ENCODE measurements around the gene SLC30A3.

Gene SLC30A3

DNA sequence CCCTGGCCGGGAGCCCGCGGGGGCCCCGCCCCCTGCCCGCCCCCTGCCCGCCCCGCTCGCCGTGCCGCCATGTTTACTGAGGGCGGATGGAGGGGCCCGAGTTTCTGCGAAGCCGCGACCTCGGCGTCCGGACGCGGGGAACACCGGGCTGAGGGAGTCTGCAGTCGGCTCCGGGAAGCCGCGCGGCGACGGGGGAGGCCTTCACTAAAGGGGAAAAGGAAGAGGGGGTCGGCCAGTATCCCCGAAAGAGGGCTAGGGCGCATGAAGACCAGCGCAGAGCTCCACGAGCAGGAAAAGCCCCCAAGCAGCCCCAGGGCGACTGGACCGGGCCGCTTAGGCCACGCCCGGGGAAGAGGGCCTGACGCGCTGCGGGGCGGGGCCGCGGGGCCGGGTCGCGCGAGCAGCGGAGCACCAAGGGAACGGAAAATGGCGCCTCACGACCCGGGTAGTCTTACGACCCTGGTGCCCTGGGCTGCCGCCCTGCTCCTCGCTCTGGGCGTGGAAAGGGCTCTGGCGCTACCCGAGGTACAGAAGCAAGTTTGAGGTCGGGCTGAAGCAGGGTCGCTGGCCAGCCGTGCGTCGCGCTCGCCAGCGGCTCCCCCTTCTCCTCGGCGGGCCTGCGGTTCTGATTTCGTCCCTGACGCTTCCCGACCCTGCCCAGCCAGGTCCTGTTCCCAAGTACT is 50.8 kb downstream of the SLC30A3 start, which contains the start of the genes ATRAID and SLC5A6:
ATRAID (plus strand) TSS at position 99 of the 683 bp plus-strand sequence; CDS start at position 427, 328 bp downstream.
SLC5A6 (minus strand) TSS at position 326 of the 683 bp plus-strand sequence. CDS start 4,618 bp downstream, outside the sequence.
- peak; percentile 52 for DNase-seq (ENCODE audit: low read depth)
- H3K4me3 ChIP-seq (ENCODE audit: low read depth, low read length): peak within 1 kb of the TSS; percentile 77

DNA sequence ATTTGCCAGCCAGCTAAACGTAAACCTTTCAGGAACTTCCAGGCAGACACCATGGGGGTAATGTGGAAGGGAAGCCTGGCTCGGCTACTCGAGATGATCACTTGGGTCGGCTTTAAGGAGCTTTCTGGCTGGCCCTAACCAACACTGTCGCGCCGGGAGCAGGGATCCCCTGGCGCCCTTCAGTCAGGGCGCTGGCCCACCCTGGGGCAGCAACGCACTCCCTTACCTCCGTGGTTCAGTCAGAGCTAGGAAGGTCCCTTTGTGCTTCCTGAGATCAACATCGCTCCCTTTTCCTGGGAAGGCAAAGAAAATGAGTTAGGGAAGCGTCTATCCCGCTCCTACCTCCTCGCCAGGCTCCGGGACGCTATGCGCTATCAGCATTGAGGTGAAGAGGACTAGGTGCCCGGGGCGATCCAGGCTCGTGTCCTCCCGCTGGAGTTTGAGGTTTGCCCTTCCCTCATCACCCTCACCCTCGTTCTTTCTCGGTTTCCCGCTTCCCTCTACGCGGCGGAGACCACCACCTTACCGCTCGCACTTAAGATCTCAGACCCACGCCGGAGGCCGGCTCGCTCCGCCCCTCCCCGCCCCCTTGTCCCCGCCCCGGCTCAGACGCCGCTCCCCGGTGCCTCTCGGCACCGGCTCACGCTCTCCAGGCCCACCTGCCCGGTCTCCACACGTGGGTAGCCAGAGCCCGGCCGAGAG is 51.5 kb downstream of the SLC30A3 start:
- no peak for DNase-seq (ENCODE audit: low read depth)
- peak overlapping the region; percentile 77 for H3K4me3 ChIP-seq (ENCODE audit: low read depth, low read length)

DNA sequence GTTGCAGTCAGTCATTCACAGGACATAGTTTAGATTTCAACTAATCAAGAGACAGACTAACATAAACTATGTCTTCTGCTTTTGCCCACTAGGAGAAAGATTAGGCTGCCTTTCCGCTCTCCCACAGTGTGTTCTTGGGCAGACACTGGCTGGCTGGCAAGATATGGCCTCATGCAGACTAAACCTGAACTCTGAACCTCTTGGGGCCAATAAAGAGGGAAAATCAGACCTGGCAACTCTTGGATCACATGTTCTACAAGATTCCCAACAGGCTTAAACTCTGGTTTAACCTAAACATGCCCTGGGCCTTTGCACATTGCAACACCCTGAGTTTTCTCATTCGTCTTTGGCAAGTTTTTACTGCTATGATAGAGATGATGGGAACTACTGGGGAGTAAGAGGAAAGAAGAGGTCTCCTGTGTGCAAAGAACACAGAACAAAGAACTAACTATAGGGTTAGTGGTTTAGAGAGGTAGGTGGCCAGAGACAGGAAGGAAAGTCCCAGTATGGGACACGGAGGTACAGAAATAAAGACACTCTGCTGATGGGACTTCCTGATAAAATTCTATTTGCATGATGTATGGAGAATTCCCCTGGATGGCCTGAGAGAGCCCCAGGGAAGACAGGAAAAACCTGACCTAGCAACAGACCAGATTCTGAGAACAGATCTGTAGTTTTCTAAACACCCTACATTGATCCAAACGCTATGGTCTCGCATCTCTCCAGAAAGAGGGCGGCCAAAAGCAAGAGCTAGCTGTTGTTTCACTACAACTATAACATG is 53.0 kb downstream of the SLC30A3 start:
- no peak overlapping the region for H3K4me3 ChIP-seq (ENCODE audit: low read depth, low read length)
- peak; percentile 62 for DNase-seq (ENCODE audit: low read depth)

DNA sequence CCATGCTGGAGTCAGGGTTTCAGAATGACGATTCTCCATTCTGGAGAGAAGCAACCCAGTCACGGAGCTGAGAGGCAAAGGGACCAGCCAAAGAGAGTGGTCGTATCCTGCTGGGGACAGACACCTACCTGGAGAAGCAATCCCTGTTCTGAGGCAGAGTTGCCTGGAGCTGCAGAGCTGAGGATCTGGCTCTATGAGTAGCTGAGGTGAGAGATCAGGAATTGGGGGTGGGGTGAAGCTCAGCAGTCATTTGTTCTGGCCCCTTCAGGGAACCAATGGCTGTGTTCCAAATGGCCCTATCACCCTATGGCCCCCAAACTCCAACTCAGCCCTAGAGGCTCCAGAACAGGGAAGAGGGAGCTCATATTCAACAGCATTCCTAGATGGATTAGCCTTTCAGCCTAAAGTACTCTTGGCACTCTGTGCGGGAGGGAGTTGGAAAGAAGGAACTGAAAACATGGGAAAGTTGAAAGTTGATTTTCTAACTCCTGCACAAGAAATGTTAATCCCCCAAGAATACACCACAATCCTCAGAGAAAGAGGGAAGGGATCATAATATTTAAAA is 54.3 kb downstream of the SLC30A3 start:
- H3K4me3 ChIP-seq (ENCODE audit: low read depth, low read length): no peak overlapping the region
- DNase-seq (ENCODE audit: low read depth): no peak

DNA sequence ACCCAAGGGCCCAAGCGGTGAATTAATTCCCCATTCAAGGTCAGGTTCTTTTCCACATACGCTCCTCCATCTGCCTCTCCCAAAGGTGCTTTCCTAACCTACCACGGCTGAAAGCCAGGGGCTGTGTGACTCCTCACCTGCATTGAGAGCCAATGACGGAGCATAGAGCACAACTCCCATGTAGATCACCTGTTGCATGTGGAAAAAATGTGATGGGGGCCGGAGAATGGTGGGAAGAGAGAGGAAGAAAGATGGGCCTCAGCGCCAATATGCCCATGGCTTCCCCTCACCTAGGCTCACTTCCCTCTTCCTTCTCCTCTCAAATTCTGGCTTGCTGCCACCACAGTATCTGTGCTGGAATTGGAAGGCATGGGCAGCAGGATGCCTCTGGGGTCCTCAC is 56.5 kb downstream of the SLC30A3 start:
- H3K4me3 ChIP-seq (ENCODE audit: low read depth, low read length): no peak overlapping the region
- no peak for DNase-seq (ENCODE audit: low read depth)

DNA sequence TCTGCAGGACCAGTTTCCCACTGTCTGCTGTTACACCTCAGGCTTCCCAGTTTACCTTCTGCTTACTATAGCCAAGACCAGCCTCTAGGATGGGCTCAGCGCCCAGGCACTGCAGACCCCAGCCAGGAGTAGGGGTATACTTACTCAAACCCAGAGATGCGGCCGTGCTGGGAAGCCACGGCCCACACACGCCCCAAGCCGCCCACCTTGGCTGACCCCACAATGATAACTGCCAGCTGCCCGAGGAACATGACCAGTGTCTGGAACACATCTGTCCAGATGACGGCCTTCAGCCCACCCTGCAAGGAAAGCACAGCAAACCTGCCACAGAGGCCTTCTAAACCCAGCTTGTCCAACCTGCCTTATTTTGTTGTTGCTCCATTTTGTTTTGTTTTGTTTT is 57.6 kb downstream of the SLC30A3 start:
- H3K4me3 ChIP-seq (ENCODE audit: low read depth, low read length): no peak overlapping the region
- no peak for DNase-seq (ENCODE audit: low read depth)

DNA sequence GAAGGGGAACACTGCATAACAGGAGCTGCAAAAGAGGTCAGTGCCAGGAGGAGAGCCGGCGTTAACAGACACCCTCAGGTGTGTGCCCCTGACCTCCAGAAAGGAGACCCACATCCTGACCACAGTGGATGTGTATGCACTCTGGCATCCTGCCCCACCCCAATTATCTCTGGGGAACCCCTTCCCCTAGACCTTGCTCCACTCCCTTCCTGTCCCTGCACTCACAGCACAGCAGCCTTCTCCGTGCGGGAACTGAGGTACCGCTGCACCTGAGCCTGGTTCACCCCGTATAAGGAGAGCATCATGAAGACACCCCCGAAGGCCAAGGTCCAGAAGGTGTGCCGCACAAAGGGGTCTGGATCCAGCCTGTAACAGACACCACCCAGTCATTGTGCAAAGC is 58.3 kb downstream of the SLC30A3 start:
- no peak for DNase-seq (ENCODE audit: low read depth)
- H3K4me3 ChIP-seq (ENCODE audit: low read depth, low read length): no peak overlapping the region

DNA sequence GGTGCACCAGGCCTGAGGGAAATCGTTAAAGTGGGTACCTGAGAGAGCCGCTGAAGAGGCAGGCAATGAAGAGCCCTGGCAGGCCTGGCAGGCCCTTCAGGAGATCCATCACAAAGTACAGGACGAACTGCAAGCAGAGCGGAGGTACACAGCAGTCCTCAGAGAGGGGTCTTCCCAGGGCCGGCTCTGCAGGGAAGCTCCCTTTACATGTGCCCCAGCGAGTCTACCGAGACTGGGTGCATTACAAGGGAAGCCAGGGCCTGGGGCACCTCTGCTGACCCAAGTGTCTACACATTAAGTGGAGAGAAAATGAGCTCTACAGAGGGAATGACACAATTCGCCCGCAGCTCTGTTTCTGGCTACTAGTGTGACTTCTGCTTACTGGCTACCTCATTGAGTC is 59.1 kb downstream of the SLC30A3 start:
- no peak overlapping the region for H3K4me3 ChIP-seq (ENCODE audit: low read depth, low read length)
- DNase-seq (ENCODE audit: low read depth): no peak
